ENCODE results near the gene PCDH9.

The PCDH9 gene

DNA sequence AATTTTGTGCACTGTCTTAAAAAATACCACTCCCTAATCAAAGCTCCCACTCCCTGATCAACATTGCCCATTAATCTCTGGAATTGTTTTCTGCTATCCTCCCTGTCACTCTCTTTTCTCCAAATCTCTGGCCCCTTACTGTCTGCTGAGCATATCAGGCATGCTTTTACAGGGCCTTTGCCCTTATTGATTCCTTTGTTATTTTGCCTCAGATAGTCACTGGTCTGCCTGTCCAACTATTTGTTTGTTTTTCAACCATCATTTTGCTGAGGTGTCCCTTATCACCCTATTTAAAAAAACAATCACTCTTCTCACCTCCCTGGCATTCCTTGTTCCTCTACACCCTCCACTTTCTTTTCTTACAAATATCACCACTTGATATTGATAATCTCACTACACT is 153.0 kb downstream of the PCDH9 start:
- no peak for DNase-seq

DNA sequence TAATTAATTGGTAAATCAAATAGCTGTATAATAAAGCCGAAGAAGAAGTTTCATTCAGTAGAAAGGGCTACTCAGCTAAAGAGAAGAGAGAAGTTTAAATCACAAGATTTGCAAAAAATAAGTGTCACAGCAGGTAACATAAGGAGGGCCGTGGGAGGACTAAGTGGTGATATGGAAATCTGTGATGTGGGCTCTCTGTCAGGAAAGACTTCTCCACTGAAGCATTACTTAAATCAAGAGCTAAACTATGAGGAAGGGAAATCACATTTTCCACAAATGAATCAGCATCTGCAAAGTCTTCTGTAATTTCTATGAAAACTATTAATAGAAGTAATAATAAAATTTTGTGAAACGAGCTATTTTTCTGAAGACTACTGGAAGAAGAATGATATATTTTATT is 153.8 kb downstream of the PCDH9 start:
- DNase-seq, result no peak

DNA sequence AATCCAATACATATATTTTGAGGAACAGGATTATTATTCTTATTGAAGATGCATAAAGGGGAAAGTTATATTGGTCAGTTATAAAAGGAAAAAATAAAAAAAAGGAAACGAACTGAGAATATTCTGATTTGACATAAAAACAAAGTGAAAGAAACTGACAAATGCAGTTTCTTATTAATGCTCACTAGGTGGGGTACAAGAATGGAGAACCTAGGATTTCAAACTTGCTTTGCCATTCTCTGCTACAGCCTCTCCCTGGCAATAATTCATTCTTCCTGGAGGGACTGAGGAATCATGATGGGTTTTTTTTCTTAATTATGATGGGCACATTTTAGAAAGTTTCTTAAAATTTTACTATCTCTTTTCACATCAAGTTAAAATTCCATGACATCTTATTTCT is 154.9 kb downstream of the PCDH9 start:
- DNase-seq, result no peak

DNA sequence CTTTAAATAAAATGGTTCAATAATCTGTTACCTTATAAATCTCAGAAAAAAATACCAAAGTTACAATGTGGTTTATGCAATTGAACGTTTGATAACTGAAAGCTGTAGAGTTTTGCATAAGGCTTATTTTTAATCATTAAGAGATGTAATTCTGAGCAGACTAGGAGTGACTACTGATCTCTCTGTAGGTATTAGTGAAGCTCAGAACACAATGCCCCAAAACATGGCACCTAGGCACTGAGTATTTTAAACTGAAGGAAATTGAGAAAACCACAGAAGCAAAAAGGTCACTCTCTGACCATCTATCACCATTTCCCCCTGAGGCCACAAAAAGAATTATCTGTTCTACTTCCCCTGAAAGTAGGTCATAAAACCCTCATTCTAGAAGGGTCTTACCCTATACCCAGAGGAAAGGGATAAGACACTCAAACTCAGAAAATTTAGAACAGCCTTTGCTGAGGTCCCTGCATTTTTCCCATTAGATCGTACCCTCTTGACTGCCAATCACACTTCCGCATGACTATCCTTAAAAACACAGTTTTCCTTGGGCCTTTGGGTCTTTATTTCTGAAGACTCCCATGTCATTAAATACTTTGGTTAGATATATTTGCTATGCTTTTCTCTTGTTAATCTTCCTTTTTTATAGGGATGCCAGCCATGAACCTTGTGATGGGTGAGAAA is 158.1 kb downstream of the PCDH9 start:
- no peak for DNase-seq

DNA sequence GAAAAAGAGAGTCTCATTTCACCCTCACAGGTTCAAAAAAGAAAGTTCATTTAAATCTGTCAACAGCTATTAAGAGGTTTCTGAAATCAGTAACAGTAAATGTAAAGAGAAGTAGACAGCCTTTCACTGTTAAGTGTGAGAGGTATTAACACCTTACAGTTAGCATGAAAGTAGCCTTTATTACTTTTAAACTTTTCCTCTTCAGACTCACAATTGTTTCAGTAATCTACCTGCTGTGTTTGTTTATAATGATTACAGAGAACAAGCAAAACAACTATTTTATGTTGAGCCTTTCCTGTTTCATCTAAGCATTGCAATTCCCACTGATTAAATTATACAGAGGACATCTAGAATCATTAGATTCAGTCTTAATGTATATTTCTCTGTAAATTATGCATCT is 159.8 kb downstream of the PCDH9 start:
- DNase-seq, result no peak

DNA sequence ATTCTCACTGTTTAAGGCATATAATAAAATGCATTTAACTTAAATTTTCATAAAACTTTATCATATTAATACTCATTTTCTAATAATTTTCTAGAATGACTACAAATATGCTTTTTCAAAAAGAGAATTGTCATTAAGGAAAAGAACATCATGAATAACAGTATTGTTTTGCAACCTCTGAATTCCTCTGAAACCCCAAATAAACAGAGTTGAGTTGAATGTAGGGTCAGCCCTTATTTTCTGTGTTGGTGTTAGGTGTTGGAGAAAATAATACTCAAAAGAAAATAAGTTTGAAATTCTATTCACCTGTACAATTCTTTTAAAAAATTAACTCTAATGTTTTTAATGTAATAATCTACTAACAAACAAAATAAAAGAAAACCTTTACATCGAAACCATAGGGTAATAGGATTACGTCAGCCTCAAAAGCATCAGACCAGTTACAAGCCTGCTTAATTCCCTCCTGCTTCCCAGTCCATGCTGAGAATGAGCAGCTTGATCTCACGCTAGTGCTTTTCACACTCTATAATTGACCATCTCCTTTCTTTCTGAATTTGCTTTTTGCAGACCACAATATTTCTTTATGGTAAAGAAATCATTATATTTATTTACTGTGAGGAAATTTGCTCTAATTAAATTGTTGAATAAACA is 160.9 kb downstream of the PCDH9 start:
- no peak for DNase-seq

DNA sequence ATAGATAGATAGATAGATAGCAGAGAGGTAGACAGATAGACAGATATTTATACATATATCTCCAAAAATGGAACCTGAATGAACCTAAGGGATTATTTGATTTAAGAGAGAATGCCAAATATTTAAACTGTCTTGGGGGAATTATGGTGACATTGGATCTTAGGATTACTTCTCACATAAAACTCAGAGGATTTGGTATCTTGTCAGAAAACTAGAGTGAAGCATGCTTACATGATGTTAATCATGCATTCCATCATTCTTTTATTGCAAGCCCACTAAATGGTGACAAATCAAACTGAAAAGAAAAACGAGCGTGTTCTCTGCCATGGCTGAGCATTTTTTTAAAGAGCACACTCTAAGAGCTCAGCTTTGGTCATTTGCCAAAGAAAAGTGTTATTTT is 165.2 kb downstream of the PCDH9 start:
- DNase-seq, result no peak

DNA sequence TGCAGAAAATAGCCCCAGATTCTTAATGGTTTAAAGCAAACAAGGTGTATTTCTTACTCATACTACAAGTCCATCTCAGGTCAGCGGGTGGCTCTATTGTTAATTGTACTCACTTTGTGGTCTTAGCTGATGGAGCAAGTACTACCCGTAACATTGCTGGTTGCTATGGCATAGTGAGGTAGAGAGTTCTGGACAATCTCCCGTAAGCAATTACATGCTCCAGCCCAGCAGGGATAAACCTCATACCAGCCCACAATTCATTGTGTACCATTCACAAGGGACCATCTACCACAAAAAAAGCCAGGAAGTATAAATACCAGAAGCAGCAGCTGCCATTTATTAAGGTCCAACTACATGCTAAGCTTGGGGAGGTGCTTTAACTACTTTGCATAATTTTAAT is 167.1 kb downstream of the PCDH9 start:
- no peak for DNase-seq

DNA sequence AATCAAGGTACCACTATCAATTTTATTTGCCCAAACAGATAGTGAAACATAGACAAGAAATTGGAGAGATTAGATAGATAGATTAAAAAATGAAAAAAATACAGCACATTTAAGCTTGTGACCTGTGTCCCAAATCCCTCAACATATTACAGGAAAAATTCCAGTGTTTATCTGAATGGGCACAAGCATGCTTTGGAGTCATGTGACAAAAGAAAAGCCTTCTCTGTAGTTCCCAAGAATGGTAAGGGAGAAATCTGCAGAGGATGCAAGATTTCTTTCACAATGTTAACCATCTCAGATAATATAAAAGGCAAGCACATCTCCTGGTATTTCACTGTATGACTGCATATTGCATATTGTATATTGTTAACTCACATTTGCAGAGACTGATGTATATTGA is 168.0 kb downstream of the PCDH9 start:
- no peak for DNase-seq

DNA sequence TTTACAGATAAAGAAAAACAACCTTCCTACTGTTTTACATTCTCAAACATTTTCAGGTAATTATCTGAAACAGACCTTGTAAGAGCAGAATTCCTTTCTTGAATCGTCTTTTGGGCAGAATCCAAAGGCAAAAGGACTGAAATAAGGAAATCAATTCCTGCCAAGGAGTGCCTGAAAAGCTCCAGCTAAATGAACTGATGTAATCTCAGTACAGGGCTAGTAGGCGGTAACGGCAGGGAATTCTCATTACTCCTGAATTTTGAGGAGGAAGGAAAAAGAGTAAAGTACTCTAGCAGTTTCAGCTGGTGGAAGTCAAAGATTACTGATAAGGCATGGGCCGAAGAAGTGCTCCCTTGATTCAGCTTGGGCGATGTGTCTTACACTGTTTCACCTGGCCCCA is 168.4 kb downstream of the PCDH9 start:
- no peak for DNase-seq

DNA sequence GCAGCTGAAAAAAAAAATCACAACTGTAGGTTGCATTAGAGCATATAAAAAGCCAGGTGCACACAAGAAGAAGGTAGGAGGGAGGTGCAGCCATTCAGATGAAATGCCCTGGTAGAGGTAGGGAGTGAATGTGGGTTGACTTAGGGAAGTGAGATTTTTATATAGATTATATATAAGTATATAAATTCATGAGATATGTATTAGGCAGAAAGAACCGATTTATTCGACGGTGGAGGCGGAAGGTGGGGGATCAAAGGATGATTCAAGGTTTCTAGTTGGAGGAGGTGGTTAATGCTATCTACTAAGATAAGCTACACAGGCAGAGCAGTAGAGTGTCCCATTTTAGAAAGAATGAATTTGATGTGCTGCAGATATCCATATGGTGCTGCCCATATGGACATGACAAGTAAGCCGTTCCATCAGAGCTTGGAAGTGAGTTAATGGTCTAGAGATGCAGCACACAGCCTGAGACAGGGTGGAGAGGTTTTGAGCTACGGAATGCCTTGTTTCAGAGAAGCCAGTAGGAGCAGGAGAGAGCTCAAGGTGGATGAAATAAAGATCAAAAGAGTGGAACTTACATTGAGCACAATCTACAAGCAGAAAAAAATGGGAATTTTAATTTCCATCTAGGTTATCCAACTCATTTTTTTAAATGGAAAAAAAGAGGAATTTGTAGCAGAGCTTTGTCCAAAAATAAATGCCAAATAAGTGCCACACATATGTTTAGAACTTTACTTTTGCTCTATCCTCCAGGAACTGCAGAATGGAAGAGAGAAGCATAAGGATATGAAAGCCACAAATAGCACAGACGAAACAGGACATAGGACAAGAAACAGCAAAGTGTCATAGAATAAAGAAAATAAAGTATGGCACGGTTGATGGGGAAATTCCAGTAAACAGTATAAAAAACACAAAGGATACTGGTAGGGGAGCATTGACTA is 177.3 kb downstream of the PCDH9 start:
- no peak for DNase-seq

DNA sequence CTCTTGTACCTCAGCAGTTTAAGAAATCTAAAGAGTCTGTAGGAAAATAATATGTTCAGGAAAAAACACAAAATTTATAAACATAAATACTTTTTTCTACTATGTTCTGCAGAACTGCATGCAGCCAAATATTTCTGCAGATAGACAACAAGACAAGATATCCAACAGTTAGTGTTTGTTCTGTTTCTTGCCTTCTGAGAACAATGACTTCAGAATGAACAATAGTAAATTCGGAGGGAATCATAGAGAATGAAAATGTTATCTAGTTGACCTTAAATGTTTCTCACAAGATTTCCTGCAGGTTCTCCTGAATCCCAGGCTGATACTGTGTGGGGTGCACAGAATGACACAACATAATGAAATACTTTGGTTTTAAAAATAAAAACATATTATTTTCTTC is 180.4 kb downstream of the PCDH9 start:
- no peak for DNase-seq

DNA sequence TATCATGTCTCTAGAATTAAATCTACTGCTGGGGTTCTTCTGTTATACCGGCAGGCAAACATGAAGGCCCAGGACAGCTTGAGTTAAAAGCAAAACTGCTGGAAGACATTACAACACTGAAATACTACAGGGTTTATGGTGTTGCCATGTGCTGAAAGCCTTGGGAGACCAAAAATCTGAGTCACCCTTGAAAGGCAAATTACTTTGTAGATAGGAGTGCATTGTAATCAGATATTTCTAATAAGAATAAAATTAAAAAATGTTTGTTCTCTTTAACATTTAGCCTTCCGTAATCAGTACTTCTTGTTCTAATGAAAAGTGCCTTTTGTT is 181.3 kb downstream of the PCDH9 start:
- peak; percentile 14 for DNase-seq

DNA sequence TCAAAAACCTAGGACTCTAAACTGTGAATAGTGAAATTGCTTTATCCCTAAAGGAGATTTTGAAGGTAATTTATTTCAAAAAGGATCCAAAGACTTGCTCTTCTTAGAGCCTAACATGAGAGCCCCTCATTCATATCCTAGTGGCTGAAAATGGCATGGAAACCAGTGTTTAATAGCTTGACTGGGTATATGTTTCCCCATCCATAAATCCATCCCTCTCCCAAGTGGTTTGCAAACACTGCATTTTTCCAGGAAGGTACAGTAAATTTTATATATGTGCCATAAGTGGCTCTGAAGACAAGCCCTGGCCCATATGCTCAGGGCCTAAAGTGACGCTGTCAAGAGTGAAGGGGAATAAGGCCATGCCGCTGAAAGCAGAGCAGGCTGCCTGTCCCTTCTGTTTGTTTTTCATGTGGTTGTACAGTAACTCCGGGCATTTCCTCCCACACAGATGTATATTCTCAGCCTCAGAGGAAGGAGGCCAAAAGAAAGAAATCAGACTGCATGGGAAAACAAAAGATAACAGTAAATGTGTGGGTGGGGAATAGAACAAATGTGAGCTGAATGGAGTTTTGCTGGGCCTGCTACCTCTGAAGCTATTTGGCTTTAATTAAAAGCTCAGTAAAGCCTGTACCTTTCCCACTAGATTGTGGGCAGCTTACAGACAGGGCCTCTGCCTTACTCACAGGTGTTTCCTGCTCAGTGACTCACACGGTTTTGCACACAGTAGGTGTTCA is 181.9 kb downstream of the PCDH9 start:
- no peak for DNase-seq

DNA sequence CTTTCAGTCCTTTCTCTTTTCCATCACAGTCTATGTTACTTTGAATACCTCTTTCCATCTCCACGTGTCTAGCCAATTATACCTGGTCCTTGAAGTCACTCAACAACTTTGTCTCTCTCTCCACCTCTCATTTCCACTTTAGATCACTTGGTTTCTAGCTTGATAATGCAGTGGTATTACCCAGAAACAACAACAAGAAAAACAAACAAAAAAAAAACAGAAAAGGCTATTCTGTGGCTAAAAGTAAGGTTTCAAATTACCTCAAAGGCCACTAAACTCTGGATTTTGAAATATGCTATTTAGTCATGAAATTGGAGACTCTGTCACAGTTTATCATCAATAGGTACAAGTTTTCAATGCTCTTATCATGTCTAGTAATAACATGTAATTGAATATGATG is 184.8 kb downstream of the PCDH9 start:
- no peak for DNase-seq

DNA sequence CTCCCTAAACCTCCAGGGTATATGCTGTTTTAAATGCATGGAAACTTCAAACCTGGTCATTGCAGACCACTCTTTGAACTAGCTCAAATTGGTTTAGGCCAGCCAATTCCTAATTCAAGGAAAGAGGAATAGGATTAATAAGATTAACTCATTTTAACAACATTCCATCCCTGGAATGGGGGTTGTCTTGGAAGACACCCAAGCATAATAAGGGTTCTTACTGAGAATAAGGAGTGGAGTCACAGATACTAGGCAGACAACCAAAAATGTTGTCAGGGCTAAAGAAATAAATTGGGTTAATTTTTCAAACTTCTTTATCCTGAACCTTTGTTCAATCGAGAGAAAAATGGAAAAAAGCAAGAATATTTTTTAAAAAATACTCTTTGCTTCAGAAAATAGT is 186.2 kb downstream of the PCDH9 start:
- no peak for DNase-seq

DNA sequence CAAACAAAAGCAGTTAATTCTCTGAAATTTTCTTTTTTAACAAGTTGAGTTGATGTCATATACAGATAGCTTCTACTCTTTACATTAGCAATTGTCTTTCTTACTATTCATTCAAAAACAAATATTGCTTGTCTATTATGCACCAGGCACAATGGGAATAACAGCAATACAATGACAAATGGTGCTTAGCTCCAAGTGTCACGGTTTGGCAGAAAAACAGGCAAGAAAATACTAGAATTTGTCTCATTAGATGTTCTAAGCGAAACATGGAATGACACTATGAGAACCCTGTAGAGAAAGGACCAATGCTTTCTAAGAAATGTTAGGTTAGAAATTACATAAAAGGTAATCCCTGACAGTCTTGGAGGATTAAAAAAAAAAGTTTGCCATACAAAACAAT is 187.6 kb downstream of the PCDH9 start:
- no peak for DNase-seq

DNA sequence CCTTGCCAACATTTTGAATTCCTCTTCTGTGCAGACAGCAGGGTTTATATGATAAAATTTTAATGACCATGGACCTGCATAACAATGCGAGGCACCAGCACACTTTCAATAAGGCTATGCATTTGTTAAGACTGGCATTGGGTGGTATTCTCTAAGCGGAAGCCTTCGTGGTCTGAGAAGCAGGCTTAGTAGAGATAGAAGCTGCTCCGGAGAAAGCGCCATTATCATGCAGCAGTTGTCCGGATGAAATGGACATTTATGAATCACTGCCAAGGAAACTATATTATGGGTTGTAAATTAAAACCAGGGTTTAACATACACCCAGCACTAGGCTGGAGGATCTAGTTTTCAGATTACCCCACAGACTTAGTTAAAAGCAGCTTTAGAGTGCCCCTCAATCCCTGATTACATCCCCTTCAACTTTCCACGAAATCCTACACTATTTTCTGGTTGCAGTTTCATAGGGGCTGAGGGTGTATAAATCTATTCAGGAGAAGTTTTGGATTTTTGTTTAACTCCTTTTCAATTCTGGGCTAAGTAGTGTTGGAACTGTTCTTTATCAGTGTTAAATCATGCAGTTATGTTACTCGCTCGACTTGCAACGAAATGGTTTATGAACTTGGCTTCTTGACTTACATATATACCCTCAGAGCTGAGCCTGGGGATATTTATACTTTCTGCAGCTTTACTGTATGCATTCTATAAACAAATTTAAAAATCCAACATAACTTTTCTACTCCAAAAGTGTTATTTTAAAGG is 193.3 kb downstream of the PCDH9 start:
- DNase-seq, result no peak

DNA sequence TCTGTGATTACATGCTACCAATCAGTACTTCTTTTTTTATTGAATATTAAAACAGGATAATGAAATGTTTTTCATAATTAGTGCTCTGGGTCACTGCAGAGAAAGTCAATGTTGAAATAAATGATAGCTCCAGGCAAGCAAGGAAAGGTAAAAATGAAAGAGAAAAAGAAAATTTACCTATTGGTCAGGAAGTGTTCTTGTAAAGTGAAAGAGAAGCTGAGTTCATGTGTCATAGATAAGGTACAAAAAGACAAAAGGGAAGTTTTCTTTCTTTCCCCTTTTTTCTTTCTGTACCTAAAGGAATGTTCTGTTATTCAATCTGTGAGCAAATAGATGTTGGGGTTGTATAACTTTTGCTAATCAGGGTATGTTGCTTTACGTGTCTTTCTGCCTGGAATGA is 197.0 kb downstream of the PCDH9 start:
- DNase-seq, result no peak

DNA sequence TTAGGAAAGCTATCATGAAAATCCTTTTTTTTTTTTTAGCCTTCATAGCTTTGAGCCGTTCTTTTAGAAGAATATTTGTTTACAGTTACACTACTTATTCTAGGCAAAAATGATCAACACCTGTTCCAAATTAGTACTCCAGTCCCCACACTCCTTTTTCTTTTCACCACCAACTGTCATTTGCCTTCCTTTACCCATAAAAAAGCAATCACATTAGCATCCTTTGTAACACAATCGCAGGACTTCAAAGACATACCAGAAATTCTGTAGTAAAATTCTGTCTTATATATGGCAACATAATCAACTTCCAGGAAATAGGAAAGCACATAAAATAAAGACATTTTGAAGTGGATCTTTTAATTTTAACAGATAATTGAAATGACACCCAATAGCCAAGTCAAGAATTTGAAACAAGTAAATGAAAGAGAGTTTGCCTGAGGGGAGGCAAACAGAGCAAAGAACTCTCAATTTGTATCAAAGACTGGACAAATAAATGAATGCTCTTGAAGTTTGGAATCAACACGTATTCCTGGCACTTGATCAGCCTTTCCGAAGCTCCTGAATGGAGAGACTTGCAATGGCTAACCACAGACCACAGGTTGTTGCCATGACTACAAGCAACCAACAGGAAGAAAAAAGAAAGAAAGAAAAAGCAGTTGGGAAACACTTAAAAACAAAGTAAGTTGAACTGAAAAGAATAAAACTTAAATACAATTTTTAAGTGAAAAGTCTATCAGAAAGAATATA is 206.8 kb downstream of the PCDH9 start:
- DNase-seq, result no peak

DNA sequence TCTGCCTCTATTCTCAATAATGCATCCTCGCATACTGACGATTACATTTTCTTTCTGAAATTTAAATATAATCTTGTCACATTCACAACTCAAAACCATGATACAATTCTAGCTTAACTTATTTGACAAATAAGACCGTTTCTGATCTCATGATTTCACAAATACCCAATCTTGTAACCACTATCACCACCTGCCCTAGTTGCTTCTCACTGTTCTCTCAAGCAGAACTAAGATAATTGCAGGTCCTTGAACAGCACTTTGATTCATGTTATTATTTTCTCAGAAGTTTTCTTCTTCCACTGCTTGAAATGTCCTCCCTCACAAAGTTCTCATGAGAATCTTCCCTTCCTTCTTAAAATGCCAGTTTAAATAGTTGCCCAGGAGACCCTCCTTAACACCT is 211.4 kb downstream of the PCDH9 start:
- no peak for DNase-seq

DNA sequence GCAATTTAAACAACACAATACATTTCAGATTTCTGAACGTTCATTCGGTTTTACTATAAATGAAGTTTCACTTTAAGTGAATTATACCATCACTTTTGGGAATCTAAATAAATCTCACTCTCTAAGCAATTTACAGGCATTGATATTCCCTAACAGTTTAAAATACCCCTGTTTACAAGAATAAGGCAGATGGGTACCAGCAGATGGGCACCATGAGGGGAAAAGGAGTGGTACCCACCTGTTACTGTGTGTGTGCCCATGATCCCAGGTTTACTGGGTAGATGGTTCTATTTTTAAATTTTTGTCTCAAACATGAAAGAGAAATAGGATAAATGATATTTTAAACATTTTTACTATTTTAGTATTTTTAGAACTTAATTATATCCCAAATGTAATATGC is 212.9 kb downstream of the PCDH9 start:
- DNase-seq, result no peak

Data from amniotic stem cell (primary cell).